ENCODE measurements around the gene ATL3.
"Not testable (repeated sequence)": the region's sequence is repeated elsewhere in the genome, so short reads cannot be mapped to it uniquely, and the experiment has no call there.

The ATL3 gene

GRCh38 chr11:63681321-63682065 is 10.3 kb upstream of the ATL3 start, which contains the start of gene RTN3:
RTN3 (plus strand) TSS chr11:63681500; CDS start chr11:63681637, 137 bp downstream.
- peak; percentile 90 for DNase-seq (ENCODE audit: low read depth, low spot score)

- DNase-seq (ENCODE audit: low read depth, low spot score) = no peak
Observed at GRCh38 chr11:63680834-63681320, 9.7 kb upstream of the ATL3 start.

GRCh38 chr11:63673579-63673978 is 2.4 kb upstream of the ATL3 start:
- DNase-seq (ENCODE audit: low read depth, low spot score) = no peak

- no peak for DNase-seq (ENCODE audit: low read depth, low spot score)
Observed at GRCh38 chr11:63672936-63673539, 1.9 kb upstream of the ATL3 start.

- no peak for DNase-seq (ENCODE audit: low read depth, low spot score)
Observed at GRCh38 chr11:63672156-63672463, 934 bp upstream of the ATL3 start.

- DNase-seq (ENCODE audit: low read depth, low spot score) = no peak
Observed at GRCh38 chr11:63670433-63671321, 499 bp downstream of the ATL3 start.

- DNase-seq (ENCODE audit: low read depth, low spot score) = no peak
Observed at GRCh38 chr11:63670096-63670432, 1.1 kb downstream of the ATL3 start.

- no peak for DNase-seq (ENCODE audit: low read depth, low spot score)
Observed at GRCh38 chr11:63667995-63668795, 3.0 kb downstream of the ATL3 start.

GRCh38 chr11:63666874-63667273 is 4.3 kb downstream of the ATL3 start:
- DNase-seq (ENCODE audit: low read depth, low spot score) = no peak

- DNase-seq (ENCODE audit: low read depth, low spot score) = no peak
Observed at GRCh38 chr11:63663809-63664208, 7.4 kb downstream of the ATL3 start.

- DNase-seq (ENCODE audit: low read depth, low spot score) = no peak
Observed at GRCh38 chr11:63660972-63661371, 10.2 kb downstream of the ATL3 start.

GRCh38 chr11:63652671-63653070 is 18.5 kb downstream of the ATL3 start:
- DNase-seq (ENCODE audit: low read depth, low spot score) = no peak

GRCh38 chr11:63643205-63643604 is 28.0 kb downstream of the ATL3 start:
- no peak for DNase-seq (ENCODE audit: low read depth, low spot score)

GRCh38 chr11:63641727-63642126 is 29.4 kb downstream of the ATL3 start:
- no peak for DNase-seq (ENCODE audit: low read depth, low spot score)

GRCh38 chr11:63639199-63639832 is 31.9 kb downstream of the ATL3 start:
- no peak for DNase-seq (ENCODE audit: low read depth, low spot score)

- not testable (repeated sequence) for DNase-seq (ENCODE audit: low read depth, low spot score)
Observed at GRCh38 chr11:63638436-63638835, 32.7 kb downstream of the ATL3 start.

- peak; percentile 59 for DNase-seq (ENCODE audit: low read depth, low spot score)
Observed at GRCh38 chr11:63635762-63636465, 35.3 kb downstream of the ATL3 start.

- no peak for DNase-seq (ENCODE audit: low read depth, low spot score)
Observed at GRCh38 chr11:63629426-63629825, 41.8 kb downstream of the ATL3 start.

GRCh38 chr11:63623513-63624140 is 47.5 kb downstream of the ATL3 start:
- no peak for DNase-seq (ENCODE audit: low read depth, low spot score)

GRCh38 chr11:63622323-63622722 is 48.9 kb downstream of the ATL3 start:
- no peak for DNase-seq (ENCODE audit: low read depth, low spot score)

Measured in iPS DF 19.7 (cell line).